H1 (cell line): ENCODE measurements around the gene SUGP1. TPM values are rescaled to one million over a fixed set of nuclear protein-coding genes. Genes with fewer than 3 reads are reported as not detected.

Source experiments
- polyA plus RNA-seq, 7 experiments: library from polyadenylated mRNA; depleted of rRNA in 3 of 7; stranded (reverse) in 5 of 7; unstranded in 2 of 7; fragments of >200 nt in 5 of 7; fragments of 200-250 nt in 2 of 7; gene quantifications; 1 replicate in 5 of 7; 2 replicates in 1 of 7; 4 replicates in 1 of 7; pipeline versions ENCODE4 v1.2.1 to v1.2.3, GENCODE V29; 2011 to 2013; ENCODE audit warnings: missing spikeins in 2 of 7, mixed read lengths in 2 of 7
- total RNA-seq: library from RNA; stranded (reverse); fragmentation: NEBNext Ultra II Directional; extraction: Animal tissue kit (Norgen Biotek cat#: 25700); gene quantifications from 2 replicates; pipeline ENCODE4 v1.2.1, GENCODE V29; 2021
- TF ChIP-seq, protein P1 (sequence below), 3 experiments: IDR thresholded peaks; 1 replicate in 2 of 3; 2 replicates in 1 of 3; pipeline versions ENCODE4 v1.5.1 to v1.6.1; 2011; ENCODE audit warnings: low read length in 3 of 3, mild to moderate bottlenecking in 3 of 3, inconsistent platforms in 2 of 3, low read depth in 1 of 3, moderate library complexity in 1 of 3; ENCODE audit not compliant: insufficient read depth in 1 of 3; ENCODE audit errors: control extremely low read depth in 1 of 3
- TF ChIP-seq, protein P2 (sequence below): IDR thresholded peaks from 2 replicates; pipeline ENCODE4 v1.6.1; 2012; ENCODE audit warnings: inconsistent platforms
- TF ChIP-seq, protein P3 (sequence below): fragments of 300-600 bp; sonication (generic); IDR thresholded peaks from 2 replicates; pipeline ENCODE4 v1.7.1; 2012; ENCODE audit warnings: low read length, moderate library complexity, mild to moderate bottlenecking, inconsistent platforms; ENCODE audit not compliant: insufficient replicate concordance

The SUGP1 gene
- total and polyA plus RNA-seq, 2 of the 8 experiments (the other 6 are each of a cell fraction or from before 2014, with no cell fraction given) = 38.5 to 65.2 TPM

DNA sequence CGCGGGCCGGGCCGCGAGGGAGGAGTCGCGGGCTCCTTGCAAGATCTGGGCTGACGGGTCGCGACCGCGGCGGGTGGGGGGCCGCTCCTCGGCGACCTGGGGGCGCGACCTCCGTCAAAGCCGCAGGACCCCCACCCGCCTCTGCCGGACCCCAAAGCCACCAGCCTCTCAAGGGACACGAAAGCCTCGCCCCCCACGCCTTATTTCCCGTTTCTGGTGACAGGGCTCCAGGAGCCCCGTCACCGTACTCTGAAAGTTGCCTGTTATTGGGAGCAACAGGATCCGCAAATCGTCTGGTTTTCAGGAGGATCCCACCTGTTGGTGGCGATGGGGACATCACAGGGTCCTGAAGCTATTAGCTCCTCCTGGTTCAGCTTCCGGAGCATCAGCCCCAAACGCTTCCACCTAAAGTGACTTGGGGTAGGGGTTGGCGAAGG is 850 bp upstream of the SUGP1 start (continued):
- TF ChIP-seq, protein P1, sequence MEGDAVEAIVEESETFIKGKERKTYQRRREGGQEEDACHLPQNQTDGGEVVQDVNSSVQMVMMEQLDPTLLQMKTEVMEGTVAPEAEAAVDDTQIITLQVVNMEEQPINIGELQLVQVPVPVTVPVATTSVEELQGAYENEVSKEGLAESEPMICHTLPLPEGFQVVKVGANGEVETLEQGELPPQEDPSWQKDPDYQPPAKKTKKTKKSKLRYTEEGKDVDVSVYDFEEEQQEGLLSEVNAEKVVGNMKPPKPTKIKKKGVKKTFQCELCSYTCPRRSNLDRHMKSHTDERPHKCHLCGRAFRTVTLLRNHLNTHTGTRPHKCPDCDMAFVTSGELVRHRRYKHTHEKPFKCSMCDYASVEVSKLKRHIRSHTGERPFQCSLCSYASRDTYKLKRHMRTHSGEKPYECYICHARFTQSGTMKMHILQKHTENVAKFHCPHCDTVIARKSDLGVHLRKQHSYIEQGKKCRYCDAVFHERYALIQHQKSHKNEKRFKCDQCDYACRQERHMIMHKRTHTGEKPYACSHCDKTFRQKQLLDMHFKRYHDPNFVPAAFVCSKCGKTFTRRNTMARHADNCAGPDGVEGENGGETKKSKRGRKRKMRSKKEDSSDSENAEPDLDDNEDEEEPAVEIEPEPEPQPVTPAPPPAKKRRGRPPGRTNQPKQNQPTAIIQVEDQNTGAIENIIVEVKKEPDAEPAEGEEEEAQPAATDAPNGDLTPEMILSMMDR (IDR thresholded peaks at IDR 0.05; ENCODE audit: control extremely low read depth in 1 of 3, insufficient read depth in 1 of 3, low read depth in 1 of 3, low read length in 3 of 3) = peak in 2 of 3 experiments; percentile 15 to 23; a peak in 2 of 4 replicates
- TF ChIP-seq, protein P2, sequence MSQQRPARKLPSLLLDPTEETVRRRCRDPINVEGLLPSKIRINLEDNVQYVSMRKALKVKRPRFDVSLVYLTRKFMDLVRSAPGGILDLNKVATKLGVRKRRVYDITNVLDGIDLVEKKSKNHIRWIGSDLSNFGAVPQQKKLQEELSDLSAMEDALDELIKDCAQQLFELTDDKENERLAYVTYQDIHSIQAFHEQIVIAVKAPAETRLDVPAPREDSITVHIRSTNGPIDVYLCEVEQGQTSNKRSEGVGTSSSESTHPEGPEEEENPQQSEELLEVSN = no peak
- TF ChIP-seq, protein P3, sequence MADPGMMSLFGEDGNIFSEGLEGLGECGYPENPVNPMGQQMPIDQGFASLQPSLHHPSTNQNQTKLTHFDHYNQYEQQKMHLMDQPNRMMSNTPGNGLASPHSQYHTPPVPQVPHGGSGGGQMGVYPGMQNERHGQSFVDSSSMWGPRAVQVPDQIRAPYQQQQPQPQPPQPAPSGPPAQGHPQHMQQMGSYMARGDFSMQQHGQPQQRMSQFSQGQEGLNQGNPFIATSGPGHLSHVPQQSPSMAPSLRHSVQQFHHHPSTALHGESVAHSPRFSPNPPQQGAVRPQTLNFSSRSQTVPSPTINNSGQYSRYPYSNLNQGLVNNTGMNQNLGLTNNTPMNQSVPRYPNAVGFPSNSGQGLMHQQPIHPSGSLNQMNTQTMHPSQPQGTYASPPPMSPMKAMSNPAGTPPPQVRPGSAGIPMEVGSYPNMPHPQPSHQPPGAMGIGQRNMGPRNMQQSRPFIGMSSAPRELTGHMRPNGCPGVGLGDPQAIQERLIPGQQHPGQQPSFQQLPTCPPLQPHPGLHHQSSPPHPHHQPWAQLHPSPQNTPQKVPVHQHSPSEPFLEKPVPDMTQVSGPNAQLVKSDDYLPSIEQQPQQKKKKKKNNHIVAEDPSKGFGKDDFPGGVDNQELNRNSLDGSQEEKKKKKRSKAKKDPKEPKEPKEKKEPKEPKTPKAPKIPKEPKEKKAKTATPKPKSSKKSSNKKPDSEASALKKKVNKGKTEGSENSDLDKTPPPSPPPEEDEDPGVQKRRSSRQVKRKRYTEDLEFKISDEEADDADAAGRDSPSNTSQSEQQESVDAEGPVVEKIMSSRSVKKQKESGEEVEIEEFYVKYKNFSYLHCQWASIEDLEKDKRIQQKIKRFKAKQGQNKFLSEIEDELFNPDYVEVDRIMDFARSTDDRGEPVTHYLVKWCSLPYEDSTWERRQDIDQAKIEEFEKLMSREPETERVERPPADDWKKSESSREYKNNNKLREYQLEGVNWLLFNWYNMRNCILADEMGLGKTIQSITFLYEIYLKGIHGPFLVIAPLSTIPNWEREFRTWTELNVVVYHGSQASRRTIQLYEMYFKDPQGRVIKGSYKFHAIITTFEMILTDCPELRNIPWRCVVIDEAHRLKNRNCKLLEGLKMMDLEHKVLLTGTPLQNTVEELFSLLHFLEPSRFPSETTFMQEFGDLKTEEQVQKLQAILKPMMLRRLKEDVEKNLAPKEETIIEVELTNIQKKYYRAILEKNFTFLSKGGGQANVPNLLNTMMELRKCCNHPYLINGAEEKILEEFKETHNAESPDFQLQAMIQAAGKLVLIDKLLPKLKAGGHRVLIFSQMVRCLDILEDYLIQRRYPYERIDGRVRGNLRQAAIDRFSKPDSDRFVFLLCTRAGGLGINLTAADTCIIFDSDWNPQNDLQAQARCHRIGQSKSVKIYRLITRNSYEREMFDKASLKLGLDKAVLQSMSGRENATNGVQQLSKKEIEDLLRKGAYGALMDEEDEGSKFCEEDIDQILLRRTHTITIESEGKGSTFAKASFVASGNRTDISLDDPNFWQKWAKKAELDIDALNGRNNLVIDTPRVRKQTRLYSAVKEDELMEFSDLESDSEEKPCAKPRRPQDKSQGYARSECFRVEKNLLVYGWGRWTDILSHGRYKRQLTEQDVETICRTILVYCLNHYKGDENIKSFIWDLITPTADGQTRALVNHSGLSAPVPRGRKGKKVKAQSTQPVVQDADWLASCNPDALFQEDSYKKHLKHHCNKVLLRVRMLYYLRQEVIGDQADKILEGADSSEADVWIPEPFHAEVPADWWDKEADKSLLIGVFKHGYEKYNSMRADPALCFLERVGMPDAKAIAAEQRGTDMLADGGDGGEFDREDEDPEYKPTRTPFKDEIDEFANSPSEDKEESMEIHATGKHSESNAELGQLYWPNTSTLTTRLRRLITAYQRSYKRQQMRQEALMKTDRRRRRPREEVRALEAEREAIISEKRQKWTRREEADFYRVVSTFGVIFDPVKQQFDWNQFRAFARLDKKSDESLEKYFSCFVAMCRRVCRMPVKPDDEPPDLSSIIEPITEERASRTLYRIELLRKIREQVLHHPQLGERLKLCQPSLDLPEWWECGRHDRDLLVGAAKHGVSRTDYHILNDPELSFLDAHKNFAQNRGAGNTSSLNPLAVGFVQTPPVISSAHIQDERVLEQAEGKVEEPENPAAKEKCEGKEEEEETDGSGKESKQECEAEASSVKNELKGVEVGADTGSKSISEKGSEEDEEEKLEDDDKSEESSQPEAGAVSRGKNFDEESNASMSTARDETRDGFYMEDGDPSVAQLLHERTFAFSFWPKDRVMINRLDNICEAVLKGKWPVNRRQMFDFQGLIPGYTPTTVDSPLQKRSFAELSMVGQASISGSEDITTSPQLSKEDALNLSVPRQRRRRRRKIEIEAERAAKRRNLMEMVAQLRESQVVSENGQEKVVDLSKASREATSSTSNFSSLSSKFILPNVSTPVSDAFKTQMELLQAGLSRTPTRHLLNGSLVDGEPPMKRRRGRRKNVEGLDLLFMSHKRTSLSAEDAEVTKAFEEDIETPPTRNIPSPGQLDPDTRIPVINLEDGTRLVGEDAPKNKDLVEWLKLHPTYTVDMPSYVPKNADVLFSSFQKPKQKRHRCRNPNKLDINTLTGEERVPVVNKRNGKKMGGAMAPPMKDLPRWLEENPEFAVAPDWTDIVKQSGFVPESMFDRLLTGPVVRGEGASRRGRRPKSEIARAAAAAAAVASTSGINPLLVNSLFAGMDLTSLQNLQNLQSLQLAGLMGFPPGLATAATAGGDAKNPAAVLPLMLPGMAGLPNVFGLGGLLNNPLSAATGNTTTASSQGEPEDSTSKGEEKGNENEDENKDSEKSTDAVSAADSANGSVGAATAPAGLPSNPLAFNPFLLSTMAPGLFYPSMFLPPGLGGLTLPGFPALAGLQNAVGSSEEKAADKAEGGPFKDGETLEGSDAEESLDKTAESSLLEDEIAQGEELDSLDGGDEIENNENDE = no peak
- TF ChIP-seq, all 59 proteins: peak for 6
